GM23248 (cell line): ENCODE data around the gene LRP1. TPM values are rescaled to one million over a fixed set of nuclear protein-coding genes. Genes with fewer than 3 reads are reported as not detected.

ENCODE experiments used
- DNase-seq: peaks from one replicate; pipeline ENCODE4 v3.0.0-alpha.2; 2015
- H2AFZ ChIP-seq: fragments of 200-600 bp; sonication (generic); 2 replicates; pipeline ENCODE4 v1.6.1; 2016; ENCODE audit warnings: antibody characterized with exemption
- H3F3A ChIP-seq: fragments of 200-600 bp; sonication (generic); 2 replicates; pipeline ENCODE4 v1.6.1; 2016; ENCODE audit warnings: mild to moderate bottlenecking, antibody characterized with exemption, mixed run types; ENCODE audit not compliant: insufficient read depth
- H3K27ac ChIP-seq: fragments of 200-600 bp; sonication (generic); 2 replicates; pipeline ENCODE4 v1.5.1; 2016; ENCODE audit warnings: mild to moderate bottlenecking
- H3K27me3 ChIP-seq: fragments of 200-600 bp; sonication (generic); replicated peaks from 2 replicates; pipeline ENCODE4 v1.6.1; 2016; ENCODE audit warnings: mild to moderate bottlenecking; ENCODE audit not compliant: insufficient read depth
- H3K36me3 ChIP-seq: fragments of 200-600 bp; sonication (generic); 2 replicates; pipeline ENCODE4 v1.6.1; 2016; ENCODE audit warnings: low read depth, mild to moderate bottlenecking
- H3K4me1 ChIP-seq: fragments of 200-600 bp; sonication (generic); 2 replicates; pipeline ENCODE4 v1.6.1; 2016; ENCODE audit warnings: mild to moderate bottlenecking; ENCODE audit not compliant: insufficient read depth
- H3K4me2 ChIP-seq: fragments of 200-600 bp; sonication (generic); one replicate; pipeline ENCODE4 v1.6.1; 2016; ENCODE audit warnings: mild to moderate bottlenecking; ENCODE audit not compliant: unreplicated experiment
- H3K4me3 ChIP-seq: fragments of 200-600 bp; sonication (generic); 2 replicates; pipeline ENCODE4 v1.5.1; 2016; ENCODE audit warnings: mild to moderate bottlenecking
- H3K79me2 ChIP-seq: fragments of 200-600 bp; sonication (generic); 2 replicates; pipeline ENCODE4 v1.6.1; 2016; ENCODE audit warnings: mild to moderate bottlenecking; ENCODE audit not compliant: insufficient read depth
- H3K9ac ChIP-seq: fragments of 200-600 bp; sonication (generic); 2 replicates; pipeline ENCODE4 v1.6.1; 2016; ENCODE audit warnings: mild to moderate bottlenecking
- H3K9me2 ChIP-seq: fragments of 200-600 bp; sonication (generic); 2 replicates; pipeline ENCODE4 v1.6.1; 2016; ENCODE audit warnings: mixed run types, mild to moderate bottlenecking, moderate library complexity; ENCODE audit not compliant: insufficient read depth
- H3K9me3 ChIP-seq: fragments of 200-600 bp; sonication (generic); one replicate; pipeline ENCODE4 v1.6.1; 2017; ENCODE audit warnings: low read depth
- H4K20me1 ChIP-seq: fragments of 200-600 bp; sonication (generic); 2 replicates; pipeline ENCODE4 v1.6.0; 2016; ENCODE audit not compliant: insufficient read depth
- EZH2 ChIP-seq: fragments of 200-600 bp; sonication (generic); IDR thresholded peaks from 2 replicates; pipeline ENCODE4 v1.6.1; 2018; ENCODE audit warnings: antibody characterized with exemption, mild to moderate bottlenecking; ENCODE audit not compliant: insufficient read depth, poor library complexity, severe bottlenecking
- EZH2phosphoT487 ChIP-seq: fragments of 200-600 bp; sonication (generic); IDR thresholded peaks from 2 replicates; pipeline ENCODE4 v1.6.1; 2018; ENCODE audit warnings: antibody characterized with exemption, moderate library complexity, mild to moderate bottlenecking, low read depth; ENCODE audit not compliant: insufficient read depth
- WGBS, 2 experiments: methylation state at CpG; one replicate each; pipeline ENCODE4 v1.1.6; 2015 to 2017; ENCODE audit warnings: low lambda C conversion rate in 2 of 2, low coverage in 1 of 2; ENCODE audit errors: missing lambda C conversion rate in 2 of 2; 5-methylcytosine and 5-hydroxymethylcytosine counted together
- in situ Hi-C: fragments of 300-500 bp; cut with MboI; formaldehyde crosslinking; loops from 2 replicates; pipeline ENCODE4 v1.15.0; 2020
- polyA plus RNA-seq: library from polyadenylated mRNA; unstranded; fragments of >200 nt; fragmentation: Nextera tagmentation; extraction: Ambion mirVana; gene quantifications from 2 replicates; pipeline ENCODE4 v1.2.1, GENCODE V29; 2016
- total RNA-seq: library from RNA; depleted of rRNA; stranded (reverse); fragments of >200 nt; shearing (Covaris generic); gene quantifications from 2 replicates; pipeline ENCODE4 v1.2.3, GENCODE V29; 2014

Gene LRP1
- total and polyA plus RNA-seq, 2 experiments from 2014 or later, result 166 to 257 TPM

DNA sequence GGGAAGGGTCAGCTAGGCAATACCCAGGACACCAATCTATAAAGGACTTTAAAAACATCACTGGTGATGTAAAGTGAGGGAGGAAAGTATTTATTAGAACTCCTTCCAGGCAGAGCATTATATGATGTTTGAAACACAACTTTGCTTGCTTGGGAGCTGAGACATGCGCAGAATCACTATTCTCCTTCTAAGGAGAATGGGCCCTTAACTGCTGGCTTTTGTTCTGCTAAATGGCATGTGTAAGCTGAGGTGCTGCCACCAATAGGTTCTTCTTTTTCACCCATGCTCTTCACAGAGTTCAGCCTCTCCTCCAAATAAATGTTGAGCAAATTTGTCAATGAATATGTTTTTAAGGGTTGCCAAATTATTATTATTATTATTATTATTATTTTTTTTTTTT lies 118.8 kb downstream of the LRP1 start:
- Histone ChIP-seq H3K4me2 (no peak overlapping the region), H2AFZ (no peak overlapping the region), H3K9me2 (no peaks in the 10 kb centered on the region), H3K79me2 (no peaks in the 10 kb centered on the region), H3K9me3 (no peaks in the 10 kb centered on the region), H3K27ac (no peak overlapping the region), H3K9ac (no peak overlapping the region), H3K36me3 (no peaks in the 10 kb centered on the region), H3K4me1 (peaks cover 11% of the 10 kb centered on the region), H3K27me3 (no peaks in the 10 kb centered on the region), H3F3A (peaks cover 8% of the 10 kb centered on the region; the same call in 1 of the 2 replicates), H4K20me1 (no peaks in the 10 kb centered on the region), H3K4me3 (no peak overlapping the region)
- WGBS, 2 experiments, result 96 to 100% methylated on average over 1 of the region's 1 CpG
- TF ChIP-seq EZH2phosphoT487, result no peak
- no peak for TF ChIP-seq EZH2
- no peak for DNase-seq
- in situ Hi-C loops, result no loop called here

DNA sequence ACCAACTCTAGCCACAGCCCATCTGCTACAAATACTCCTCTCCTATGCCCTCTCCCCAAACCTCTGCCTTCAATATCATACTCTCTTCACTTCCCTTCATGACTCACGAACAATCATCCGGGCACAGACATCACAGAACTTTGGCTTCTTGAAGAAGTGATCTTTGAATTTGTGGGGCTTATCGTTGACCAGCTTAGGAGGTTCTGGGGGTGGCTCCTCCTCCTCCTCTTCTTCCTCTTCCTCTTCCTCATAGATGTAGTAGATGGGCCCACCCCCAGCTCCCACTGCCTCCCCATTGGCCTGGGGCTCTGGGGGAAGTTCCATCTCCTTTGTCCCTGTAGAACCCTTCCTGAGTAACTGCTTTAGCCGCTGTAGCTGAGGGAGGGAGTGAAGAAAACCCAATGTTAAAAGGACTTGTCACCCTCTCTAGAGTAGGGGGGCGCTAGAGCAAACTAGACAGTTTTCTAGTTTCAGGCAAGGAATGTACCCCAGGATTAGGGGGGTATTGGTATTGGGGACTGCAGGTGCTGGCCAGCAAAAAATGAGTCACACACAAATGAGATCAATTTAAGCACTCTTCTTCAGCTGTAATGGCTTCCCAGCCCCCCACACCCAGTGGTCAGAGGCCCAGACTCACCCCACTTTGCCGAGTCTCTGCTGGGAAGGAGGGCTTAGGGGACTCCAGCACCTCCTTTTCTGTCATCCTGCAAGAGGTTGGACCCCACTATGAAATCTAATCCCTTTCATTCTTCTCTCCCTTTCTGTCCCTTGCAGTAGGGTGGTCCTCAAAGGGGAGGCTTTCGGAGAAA lies 120.9 kb downstream of the LRP1 start:
- Histone ChIP-seq H3K4me3 (no peak overlapping the region), H3K27me3 (no peaks in the 10 kb centered on the region), H4K20me1 (no peaks in the 10 kb centered on the region), H3K9me2 (no peaks in the 10 kb centered on the region), H3K79me2 (no peaks in the 10 kb centered on the region), H3K36me3 (peaks cover 4% of the 10 kb centered on the region; the same call in 1 of the 2 replicates), H3F3A (peaks cover 8% of the 10 kb centered on the region; the same call in 1 of the 2 replicates), H3K27ac (no peak overlapping the region), H3K4me2 (no peak overlapping the region), H3K4me1 (no peaks in the 10 kb centered on the region), H2AFZ (no peak overlapping the region), H3K9me3 (no peaks in the 10 kb centered on the region), H3K9ac (no peak overlapping the region)
- in situ Hi-C loops, result no loop called here
- TF ChIP-seq EZH2, result no peak
- TF ChIP-seq EZH2phosphoT487, result no peak
- no peak for DNase-seq
- WGBS, 2 experiments, result 76 to 80% methylated on average over 7 of the region's 7 CpGs

DNA sequence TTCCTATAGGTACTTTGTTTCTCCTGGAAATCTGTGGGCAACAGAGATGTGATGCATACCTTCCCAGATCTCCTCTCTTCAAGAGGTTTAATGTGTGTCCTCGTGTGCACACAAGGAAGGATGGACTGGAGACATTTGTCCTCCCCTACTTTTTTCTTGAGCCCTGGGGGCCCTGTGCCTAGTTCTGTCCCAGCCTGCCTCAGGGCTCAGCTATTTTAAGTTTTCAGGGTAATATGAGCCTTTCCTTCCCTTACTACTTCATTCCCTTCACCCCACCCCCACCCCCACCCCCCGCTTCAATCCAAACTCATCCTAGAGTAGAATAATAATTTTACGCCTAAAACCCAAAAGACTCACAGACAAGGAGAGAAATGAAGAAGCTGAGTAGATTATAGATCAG lies 122.3 kb downstream of the LRP1 start:
- H4K20me1 ChIP-seq, result no peaks in the 10 kb centered on the region
- in situ Hi-C loops, result no loop called here
- H3K27me3 ChIP-seq, result no peaks in the 10 kb centered on the region
- H3K9me2 ChIP-seq, result no peaks in the 10 kb centered on the region
- no peak overlapping the region for H3K4me3 ChIP-seq
- WGBS, 2 experiments, result 85% methylated on average over 3 of the region's 3 CpGs
- no peak overlapping the region for H3K9ac ChIP-seq
- no peak overlapping the region for H2AFZ ChIP-seq
- peaks cover 4% of the 10 kb centered on the region; the same call in 1 of the 2 replicates for H3K36me3 ChIP-seq
- H3K27ac ChIP-seq, result no peak overlapping the region
- no peaks in the 10 kb centered on the region for H3K4me1 ChIP-seq
- H3K4me2 ChIP-seq, result no peak overlapping the region
- no peaks in the 10 kb centered on the region for H3K79me2 ChIP-seq
- no peaks in the 10 kb centered on the region; the same call in 1 of the 2 replicates for H3F3A ChIP-seq
- TF ChIP-seq EZH2phosphoT487 (no peak), EZH2 (no peak)
- DNase-seq, result no peak
- no peaks in the 10 kb centered on the region for H3K9me3 ChIP-seq

DNA sequence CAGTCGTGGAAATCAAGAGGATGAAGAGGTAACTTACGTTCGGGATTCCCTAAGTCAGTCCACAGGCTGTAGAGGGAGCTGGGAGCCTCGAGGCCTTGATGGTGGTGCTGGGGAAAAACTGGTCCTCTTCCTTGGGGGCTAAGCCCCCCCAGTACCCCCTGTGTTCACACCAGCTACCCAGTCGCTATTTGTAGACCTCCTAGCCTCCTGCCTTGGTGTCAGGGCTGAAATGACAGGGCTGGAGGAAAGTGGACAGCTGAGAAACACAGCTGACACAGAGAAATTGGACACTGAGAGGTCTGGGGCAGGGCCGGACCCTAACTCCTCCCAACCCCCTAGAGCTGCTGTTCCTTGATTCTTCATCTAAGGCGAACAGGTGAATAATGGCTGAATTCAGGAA lies 122.7 kb downstream of the LRP1 start, which contains the start of gene STAC3:
Gene STAC3 (minus strand): TSS at position 232 of the 400 bp plus-strand sequence. CDS start 1,551 bp downstream, outside the sequence.
- H3K4me1 ChIP-seq, result no peaks in the 10 kb centered on the region
- DNase-seq, result no peak
- H4K20me1 ChIP-seq, result no peaks in the 10 kb centered on the region
- H3K9ac ChIP-seq, result no peak within 1 kb of the TSS
- in situ Hi-C loops, result no loop called here
- no peaks in the 10 kb centered on the region for H3K9me2 ChIP-seq
- H3K27ac ChIP-seq, result no peak within 1 kb of the TSS
- peaks cover 4% of the 10 kb centered on the region; the same call in 1 of the 2 replicates for H3K36me3 ChIP-seq
- no peaks in the 10 kb centered on the region for H3K9me3 ChIP-seq
- no peaks in the 10 kb centered on the region for H3K27me3 ChIP-seq
- no peak within 1 kb of the TSS for H2AFZ ChIP-seq
- no peaks in the 10 kb centered on the region; the same call in 1 of the 2 replicates for H3F3A ChIP-seq
- TF ChIP-seq EZH2, result no peak
- no peak for TF ChIP-seq EZH2phosphoT487
- 61 to 66% methylated on average over 7 of the region's 7 CpGs for WGBS, 2 experiments
- H3K79me2 ChIP-seq, result no peaks in the 10 kb centered on the region
- no peak within 1 kb of the TSS for H3K4me2 ChIP-seq
- no peak within 1 kb of the TSS for H3K4me3 ChIP-seq
